GM19351 (cell line): Measurements from ENCODE around the gene FBXO31.

Experiments
- ATAC-seq: cut with Tn5 transposase; IDR thresholded peaks from one replicate; pipeline ENCODE4 v1.9.1; 2021; ENCODE audit warnings: mild to moderate bottlenecking, moderate library complexity; ENCODE audit not compliant: unreplicated experiment

The FBXO31 gene

DNA sequence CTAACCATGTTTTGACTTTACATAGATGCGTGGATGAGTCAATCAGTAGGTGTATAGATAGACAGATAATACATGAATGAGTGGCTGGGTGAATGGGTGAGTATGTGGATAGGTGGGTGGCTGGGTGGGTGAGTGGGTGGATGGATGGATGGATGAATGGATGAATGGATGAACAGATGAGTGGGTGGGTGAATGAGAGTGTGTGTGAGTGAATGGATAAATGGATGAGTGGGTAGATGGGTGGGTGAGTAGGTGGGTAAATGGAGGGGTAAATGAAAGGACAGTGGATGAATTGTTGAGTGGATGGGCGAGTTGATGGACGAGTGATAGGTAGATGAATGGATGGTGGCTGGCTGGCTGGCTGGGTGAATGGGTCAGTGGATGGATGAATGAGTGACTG is 89.6 kb downstream of the FBXO31 start:
- ATAC-seq: no peak

DNA sequence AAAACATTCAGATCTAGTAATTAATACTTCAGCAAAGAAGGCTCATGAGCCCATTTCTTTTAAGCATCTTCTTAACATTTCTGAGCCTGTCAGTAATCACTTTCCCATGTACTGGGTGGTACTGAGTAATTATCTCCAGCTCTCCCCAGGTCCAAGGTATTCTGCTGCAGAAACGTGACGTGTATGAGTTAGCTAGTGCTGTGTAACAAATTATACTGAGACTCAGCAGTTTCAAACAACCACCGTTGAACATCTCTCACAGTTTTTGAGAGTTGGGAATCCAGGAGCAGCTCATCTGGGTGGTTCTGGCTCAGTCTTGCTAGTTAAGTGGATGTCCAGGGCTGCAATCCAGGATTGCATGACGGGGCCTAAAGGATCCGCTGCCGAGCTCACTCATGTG is 91.6 kb downstream of the FBXO31 start:
- no peak for ATAC-seq

DNA sequence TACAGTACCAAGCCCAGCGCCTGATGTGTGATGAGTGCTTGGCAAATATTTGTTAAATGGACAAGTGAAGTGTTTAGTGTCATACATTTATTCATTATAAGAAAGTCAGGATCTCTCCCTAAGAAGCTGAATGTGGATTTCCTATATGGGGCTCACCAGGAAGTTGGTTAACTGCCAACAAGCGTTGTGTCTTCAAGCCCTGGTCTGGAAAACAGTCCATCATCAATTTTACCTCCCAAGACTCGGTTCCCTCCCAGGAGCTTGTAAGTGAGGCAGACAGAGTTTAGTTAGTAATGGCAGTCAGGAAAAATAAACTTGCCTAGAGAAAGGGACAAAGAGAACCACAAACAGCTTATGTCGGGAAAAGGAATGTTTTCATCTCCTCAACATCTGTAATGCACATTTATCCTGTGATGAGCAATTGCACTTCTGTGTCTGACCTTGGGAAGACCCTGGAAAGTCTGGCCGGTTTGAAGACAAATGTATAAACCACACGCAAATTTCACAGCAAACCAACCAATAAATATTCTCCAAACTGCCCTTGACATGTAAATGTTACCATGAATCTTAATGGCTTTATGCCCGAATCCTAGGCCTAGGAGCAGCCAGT is 94.7 kb downstream of the FBXO31 start:
- no peak for ATAC-seq

DNA sequence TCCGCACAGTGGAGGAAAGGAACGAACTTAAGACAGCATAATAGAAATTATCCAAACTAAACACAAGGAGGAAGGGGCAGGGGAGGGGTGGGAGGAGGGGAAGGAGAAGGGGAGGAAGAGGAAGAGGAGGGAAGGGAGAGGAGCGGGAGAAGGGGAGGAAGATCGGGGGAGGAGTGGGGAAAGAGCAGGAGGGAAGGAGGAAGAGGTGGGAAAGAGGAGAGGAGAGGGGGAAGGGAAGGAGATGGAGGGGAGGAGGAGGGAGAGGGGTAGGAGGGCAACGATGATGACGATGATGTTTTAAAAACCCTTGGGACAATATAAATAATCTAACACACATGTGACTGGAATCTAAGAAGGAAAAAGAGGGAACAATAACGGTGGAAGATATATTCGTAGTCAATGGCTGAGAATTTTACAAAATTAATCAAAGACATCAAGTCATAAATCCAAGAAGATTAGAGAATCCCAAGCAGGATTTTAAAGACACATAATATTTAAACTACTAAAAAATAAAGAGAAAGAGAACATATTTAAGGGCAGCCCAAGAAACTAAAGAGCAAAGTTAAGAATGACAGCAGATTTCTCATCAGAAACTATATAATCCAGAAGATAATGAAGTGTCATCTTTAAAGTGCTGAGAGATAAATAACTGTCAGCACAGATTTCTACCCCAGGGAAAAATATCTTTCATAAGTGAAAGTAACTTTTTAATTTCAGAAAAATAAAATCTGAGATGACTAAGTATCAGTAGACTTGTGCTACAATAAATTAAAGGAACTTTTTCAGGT is 96.5 kb downstream of the FBXO31 start:
- no peak for ATAC-seq

DNA sequence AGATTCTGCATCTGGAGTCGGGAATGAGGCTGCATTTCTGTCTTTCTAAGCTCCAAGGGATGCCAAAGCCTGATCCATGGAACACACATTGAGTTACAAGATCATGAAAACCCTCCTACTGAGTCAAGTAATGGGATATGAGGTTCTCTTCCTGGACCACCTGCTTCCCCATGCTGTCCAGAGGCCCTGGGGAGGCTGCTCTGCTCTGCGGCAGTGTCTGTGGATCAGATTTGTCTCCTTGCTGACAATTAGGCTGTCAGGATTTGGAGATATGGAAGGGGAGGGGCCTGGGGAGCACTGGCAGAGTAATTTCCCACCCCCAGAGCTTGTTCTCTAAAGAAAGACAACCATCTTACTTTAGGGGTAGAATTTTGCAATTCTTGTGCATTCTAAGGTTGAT is 99.4 kb downstream of the FBXO31 start:
- no peak for ATAC-seq

DNA sequence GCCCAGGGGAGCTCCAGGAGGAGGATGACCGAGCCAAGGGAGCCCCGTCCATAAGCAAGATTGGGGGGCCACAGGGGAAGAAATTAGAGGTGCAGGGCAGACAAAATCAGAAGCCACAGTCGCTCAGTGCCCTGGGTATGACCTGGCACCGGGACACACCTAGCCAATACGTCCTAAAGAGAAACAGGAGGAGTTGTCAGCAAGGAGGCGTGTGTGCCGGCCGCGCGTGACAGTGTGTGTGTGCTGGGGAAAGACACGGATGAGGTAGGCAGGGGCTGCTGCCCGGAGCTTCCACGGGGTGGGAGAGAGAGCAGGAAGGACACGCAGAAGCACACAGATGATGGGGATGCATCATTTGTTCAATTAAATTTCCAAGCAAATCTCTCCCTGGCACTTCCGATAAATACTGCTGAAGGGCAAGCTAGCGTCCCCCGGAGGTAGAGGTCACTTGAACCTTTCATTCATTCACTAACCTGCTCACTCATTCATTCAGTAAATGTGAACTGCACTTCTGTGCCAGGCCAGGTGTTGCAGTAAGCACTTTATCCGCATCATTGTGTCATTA is 104.4 kb downstream of the FBXO31 start:
- ATAC-seq: no peak

DNA sequence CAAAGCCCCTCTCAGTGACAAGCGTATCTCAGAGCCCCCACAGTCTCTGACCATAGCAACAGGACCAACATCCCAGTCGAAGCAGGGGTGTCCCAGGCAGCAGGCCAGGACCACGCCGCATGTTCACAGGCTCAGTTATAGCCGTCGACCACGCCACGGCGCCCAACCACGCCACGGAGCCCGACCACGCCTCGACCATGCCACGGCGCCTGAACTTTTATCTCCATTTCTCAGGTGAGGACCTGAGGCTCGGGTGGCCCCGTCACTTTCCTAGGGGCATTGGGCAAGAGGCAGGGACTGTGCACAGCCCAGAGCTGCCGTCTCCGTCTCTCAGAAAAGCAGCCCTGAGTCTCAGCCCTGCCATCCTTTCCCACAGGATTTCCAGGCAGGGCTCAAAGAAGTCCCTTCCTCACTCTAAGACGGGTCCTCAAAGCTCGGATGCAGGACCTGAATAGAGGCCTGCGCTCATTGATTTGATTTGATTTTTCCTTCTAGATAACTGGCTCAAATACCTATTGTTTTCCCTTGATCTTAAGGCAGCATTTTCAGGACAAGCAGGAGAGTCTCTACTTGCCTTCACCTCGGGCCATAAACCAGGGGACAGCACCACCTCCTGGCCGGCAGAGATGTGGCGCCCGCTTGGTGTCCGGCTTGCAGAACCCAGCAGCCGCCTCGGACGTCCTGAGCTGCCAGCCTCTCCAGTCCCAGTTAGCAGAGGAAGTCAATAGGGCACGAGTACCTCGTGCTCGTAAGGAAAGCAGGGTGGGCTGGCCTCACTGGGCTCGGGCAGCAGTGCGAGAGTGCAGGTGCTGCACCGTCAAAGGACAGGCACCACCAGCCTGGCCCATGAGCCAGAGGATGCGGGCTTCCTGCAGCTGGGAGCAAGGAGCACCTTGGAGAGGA is 105.1 kb downstream of the FBXO31 start:
- ATAC-seq: no peak
